Measurements from ENCODE around the gene CENPO.
"Not testable (repeated sequence)": the region's sequence is repeated elsewhere in the genome, so short reads cannot be mapped to it uniquely, and the experiment has no call there.

The CENPO gene

DNA sequence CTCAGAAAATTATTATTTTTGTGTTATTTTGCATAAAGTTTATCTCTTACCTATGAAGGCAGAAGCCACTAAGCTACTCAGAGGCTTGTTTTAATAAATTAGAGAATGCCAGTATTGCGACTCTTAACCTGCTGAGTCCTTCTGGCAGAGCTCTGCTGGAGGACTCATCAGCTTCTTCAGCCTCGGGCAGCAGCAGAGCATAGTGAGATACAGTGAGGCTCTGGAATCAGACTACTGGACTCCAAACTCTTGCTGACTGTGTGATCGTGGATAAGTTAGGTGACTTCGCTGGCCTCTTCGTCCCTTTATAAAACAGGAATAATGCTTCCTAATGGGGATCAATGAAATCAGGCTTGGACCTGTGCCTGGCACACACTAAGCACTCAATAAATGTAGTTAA is 1.8 kb upstream of the CENPO start:
- no peak for DNase-seq

DNA sequence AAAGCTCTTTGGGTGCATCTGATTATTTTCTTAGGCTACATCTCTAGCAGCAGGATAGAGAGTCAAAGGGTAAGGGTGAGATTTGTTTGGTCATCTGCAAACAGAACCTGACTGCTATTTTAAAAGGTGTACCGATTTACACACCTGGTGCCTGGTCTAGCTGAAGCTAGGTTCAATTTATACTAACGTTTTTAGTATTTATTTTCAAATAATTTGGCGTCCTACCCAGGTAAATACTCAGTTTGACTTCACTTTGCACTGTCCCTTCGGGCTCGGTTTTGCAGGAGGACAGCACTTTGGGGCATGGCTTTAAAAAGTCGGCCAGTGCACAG is 717 bp upstream of the CENPO start:
- no peak for DNase-seq

DNA sequence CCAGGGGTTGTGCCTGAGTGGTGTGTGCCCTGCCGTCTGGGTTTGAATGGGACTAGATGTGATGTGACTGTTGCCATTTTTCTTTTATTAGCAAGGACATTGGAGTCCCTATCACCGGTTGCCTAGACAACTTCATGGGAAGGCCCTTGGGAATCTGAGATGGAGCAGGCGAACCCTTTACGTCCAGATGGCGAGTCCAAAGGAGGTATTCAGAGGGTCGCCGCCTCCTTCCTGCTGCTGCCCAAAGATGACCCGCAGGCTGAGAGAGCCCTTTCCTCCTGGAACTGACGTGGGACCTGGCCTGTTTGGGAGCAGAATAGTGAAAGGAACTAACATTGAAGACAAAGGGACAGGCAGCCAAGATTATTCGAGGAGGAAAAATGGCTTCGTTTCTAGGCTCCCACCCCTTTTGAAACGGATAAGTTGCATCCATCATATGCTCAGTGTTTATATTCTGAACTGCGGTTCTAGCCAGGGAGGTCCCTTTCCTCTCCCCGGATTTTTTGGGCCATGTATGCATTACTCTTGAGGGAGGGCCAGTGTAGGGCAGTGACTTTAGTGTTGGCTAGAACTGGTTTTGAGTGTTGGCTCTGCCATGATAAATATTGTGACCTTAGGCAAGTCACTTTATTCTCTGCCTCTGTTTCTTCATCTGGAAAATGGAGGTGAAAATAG is 673 bp downstream of the CENPO start:
- no peak for DNase-seq

DNA sequence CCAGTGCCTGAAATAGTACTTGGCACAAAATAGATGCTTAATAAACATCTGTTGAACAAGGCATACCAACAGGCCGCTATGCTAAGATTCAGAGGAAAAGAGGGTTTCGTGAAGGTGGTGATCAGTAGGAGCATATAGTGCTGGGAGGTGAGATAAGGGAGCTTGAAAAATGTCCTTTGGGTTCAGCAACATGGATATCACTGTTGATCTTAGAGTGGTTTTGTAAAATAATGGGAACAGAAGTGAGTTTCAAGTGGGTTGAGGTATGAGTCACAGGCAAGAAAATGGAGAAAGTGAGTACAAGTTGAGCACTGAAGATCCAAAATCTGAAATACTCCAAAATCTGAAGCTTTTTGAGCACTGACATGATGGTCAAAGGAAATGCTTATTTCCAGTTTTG is 4.4 kb downstream of the CENPO start:
- no peak for DNase-seq

DNA sequence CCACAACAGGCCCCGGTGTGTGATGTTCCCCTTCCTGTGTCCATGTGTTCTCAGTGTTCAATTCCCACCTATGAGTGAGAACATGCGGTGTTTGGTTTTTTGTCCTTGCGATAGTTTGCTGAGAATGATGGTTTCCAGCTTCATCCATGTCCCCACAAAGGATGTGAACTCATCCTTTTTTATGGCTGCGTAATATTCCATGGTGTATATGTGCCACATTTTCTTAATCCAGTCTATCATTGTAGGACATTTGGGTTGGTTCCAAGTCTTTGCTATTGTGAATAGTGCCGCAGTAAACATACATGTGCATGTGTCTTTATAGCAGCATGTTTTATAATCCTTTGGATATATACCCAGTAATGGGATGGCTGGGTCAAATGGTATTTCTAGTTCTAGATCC is 7.3 kb downstream of the CENPO start:
- not testable (repeated sequence) for DNase-seq

DNA sequence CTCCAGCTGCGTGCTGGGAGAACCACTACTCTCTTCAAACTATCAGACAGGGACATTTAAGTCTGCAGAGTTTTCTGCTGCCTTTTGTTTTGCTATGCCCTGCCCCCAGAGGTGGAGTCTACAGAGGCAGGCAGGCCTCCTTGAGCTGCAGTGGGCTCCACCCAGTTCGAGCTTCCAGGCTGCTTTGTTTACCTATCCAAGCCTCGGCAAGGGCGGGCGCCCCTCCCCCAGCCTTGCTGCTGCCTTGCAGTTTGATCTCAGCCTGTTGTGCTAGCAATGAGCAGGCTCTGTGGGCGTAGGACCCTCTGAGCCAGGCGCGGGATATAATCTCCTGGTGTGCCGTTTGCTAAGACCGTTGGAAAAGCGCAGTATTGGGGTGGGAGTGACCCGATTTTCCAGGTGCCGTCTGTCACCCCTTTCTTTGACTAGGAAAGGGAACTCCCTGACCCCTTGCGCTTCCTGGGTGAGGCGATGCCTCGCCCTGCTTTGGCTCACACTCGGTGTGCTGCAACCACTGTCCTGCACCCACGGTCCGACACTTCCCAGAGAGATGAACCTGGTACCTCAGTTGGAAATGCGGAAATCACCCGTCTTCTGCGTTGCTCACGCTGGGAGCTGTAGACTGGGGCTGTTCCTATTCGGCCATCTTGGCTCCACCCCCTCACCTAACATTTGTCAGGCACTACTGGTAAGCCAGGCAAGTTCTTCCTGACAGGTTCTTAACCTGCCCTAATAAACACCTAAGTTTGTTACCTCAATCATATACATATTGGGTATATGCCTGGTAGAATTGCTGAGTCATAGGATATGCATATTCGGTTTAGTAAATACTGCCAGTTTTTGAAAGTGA is 12.8 kb downstream of the CENPO start:
- not testable (repeated sequence) for DNase-seq

DNA sequence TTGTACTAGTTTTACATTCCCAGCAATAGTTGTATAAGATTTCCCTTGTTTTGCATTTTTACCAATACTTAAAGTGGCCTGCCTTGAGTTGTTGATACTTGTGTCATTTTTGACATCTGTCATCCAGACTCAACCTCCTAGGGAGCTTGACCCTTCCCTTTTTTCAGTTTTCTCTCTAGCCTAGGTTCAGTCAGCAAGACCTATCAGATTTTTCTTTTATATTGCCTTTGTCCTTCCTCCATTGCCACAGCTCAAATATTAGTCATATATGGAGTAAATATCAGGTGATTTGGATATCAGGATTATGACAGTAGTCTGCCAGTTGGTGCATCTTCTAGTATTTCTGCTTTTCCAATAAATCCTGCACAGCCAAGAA is 13.4 kb downstream of the CENPO start:
- no peak for DNase-seq

DNA sequence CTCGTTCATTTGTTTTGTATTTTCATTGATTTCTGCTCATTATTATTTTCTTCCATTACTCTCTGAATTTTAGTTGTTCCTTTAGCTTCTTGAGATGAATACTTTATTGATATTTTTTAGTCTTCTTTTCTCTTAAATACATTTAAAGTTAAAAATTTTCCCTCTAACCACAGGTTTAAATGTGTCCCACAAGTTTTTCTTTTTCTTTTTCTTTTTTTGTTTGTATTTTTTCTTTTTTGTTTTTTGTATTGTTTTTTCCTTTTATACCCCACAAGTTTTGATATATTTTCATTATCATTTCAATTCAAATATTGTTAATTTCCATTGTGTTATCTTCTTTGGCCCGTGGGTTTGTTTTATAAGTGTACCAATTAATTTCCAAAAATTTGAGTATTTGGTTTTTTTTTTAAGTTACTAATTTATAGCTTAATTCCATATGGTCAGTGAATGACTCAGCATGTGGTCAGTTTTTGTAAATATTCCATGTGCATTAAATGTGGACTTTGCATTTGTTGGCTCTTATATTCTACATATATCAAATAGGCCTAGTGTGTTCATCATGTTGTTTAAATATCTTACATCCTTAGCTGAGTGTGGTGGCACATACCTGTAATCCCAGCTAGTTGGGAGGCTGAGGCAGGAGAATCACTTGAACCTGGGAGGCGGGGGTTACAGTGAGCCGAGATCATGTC is 16.2 kb downstream of the CENPO start:
- DNase-seq: no peak

DNA sequence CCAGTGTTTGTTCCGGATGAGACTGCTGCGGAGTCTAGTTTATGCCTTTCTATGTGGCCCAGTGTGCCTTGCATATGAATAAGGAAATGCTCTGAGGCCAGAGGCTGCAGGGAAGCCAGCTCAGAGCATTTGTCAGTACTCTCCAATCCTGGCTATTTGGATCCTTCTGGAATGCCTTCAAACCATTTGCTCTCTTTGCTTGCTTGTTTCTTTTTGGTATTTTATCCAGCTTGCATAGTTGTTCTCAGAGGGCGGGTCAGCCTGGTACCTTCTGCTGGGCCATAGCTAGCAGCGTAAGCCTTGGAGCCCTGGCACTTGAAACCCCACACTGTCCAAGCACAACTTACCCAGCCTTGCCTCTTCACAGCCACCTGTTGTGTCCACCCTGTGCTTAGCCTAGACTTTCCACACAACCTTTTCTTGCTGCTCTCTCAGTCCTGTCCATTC is 20.5 kb downstream of the CENPO start:
- no peak for DNase-seq

DNA sequence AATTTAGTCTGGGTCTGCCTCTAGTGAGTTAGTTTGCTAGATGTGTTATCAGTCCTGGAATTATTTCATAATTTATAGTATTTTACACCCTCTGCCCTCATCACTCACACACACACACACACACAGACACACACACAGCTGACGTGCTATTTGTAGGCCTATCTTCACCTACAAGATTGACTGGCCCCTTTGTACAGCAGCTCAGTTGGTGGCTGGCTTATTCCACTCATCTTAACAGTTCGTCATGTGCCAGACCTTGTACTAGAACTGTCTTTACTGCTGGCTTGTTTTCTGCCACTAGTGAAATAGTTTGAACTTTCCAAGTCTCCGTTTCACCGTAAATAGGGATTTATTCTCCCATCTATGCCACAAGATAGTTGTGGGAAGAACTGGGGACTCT is 21.3 kb downstream of the CENPO start:
- no peak for DNase-seq

DNA sequence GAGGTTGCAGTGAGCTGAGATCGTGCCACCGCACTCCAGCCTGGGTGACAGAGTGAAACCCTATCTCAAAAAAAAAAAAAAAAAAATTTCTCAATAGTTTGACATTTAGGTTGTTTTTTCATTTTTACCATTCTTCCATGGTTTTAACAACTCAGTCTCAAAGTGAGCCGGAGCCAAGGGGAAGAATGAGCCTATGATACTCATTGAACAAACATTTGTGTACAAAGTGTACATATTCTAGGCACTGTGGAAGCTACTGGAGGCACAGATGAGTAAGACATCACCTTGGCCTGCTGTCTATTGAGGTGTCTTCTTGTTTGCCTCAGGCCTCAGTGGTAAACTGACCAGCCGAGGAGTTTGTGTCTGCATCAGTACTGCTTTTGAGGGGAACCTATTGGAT is 21.9 kb downstream of the CENPO start:
- no peak for DNase-seq

DNA sequence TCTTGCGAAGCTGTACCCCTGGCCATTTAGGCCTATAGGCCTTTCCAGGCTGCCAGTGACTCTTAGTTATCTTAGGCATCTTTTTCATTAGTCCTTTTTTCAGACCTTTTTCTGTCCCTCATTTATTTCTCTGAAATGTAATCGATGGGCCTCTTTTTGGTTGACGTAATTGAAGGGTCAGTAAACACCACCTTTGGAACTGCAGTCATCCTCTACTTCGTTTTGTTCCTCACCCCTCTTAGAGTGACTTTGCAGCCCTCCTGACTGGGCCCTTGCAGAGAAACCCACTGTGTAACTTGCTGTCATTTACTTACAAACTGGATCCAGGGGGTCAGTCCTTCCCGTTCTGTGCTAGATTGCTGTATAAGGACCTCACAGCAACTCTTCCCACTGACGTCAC is 23.2 kb downstream of the CENPO start:
- no peak for DNase-seq

DNA sequence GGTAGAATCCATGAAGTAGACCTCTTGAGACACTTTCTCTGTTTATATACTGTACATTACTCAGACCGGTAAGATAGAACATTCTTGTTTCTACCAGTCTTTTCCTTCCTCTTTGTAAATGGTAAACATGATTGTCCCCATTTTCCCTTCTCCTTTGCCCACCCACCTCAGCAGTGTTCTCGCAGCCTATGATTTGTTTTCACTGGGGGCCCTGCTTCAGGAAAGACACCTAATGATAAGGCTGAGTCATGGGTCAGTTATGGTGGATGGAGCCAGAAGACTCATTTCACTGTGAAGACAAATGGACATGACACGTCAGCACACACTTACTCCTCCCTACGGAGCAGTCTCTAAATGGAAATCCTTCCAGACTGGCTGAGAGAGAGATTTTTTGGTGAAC is 23.7 kb downstream of the CENPO start:
- no peak for DNase-seq

DNA sequence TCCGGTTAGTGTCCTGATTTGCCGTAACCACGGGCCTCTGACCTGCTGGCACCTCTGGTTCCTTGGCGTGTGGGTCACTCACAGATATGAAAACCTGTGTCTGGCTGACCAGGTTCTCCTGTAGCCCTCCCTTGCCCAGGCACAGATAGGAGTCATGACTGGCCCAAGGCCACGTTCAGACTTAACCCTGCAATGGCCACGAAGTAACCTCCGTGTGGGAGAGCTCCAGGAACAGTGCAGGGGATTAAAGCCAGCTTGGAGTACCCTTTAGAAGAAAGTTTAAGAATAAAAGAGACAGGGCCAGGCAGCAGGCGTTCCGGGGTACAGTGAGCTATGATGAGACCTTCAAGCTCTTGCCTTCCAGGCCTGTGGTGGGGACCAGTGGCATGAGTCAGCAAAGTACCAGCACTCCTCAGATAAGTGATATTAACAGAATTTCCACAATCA is 25.5 kb downstream of the CENPO start:
- no peak for DNase-seq

DNA sequence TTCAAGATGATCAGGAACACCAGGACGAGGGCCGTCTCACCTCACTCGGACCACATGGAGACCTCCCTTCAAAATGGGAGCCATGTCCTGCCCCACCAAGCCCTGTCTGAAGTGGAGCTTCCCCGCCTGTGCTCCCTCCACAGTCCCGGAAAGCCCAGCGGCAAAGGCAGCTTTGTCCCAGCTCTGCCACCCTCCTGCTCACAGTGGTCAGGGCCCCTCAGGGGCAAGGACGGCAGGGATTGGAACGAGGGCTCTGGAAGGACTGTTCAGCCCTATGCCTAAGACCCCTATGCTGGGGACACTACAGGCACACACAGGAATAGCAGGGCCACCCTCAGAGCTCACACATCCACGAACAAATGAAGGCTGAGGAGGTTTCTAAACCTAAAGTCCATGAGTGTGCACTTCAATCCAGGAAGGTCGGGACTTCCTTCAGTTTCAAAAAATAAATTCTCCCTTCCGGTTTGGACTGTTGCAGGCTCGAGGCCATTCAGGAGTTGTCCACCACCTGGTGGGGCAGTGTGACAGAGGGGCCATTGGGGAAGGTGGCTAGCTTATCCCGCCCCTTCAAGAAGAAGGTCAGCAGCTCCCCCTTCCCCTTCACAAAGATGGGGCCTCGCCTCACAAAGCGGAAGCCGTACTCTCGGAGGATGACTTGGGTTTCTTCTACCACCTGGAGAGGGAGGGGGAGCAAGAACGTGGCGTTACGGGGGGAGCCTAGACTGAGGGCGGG is 26.4 kb downstream of the CENPO start:
- no peak for DNase-seq

DNA sequence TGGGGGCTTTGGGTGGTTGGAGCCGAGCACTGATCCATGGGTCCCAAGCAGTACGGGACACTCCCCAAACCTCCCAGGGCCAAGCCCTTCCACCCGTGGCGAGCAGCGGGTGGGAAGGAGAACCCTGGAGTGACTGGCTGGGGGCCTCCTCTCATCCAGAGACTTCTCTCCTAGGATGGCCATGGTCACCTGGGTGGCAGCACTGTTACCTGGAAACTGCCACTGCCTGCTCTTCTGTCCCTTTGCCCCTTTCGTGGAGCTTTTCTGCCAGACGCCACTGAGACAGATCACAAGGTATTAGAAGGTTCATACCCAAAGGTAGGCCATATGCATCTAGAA is 26.9 kb downstream of the CENPO start:
- no peak for DNase-seq

DNA sequence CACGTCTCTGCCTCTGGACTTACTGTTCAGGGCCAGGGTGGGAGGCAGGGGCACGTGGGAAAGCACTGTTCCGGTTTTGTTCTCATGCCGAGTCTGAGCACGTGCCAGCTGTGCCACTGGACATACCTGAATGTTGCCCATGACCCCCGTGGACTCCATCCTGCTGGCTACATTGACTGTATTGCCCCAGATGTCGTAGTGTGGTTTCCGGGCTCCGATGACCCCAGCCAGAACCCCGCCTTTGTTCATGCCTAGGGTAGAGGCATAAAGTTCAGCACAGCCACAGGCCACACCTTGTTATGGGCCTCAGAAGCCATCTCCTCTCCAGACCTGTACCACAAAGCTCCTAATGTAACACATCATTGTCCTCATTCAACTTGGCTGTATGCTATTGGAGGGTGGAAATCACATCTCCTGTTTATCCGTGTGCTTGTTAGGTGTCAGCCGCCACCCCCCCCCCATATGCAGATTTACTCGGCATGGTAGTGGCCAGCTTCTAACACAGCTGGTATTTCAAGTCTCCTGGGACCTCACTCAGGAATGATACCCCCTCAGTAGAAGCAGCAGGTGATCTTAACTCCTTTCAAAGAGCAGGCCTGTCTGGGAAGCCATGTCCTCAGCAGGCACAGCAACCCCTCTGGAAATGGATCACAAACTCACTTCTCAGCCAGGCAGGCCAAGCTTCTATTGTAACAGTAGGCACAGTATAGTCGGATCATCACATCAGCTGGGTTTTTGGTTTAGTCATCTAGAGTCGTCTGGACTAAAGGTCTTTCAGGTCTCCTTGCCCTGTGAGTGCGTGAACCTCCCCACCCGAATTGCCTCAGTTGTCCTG is 27.6 kb downstream of the CENPO start:
- no peak for DNase-seq

DNA sequence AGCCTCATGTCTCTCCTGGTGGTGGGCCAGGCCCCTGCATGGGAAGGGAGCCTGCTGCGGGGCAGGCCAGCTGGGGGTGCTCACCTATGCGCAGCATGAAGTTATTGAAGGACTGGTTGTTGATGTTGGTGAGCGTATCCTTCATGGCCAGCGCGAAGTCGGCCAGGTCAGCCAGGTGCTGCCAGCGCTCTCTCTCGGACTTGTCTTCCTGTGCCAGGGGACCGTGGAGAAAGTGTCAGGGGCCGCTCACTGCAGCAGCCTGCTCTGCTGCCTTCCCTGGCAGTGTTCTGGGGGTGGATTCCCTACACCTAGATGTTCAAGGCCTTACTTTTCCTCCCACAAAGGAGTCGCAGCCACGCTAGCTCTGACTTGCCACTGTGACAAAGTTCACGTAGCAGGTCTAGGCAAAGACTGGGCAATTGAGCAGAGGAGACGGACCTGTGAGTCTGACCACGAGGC is 28.2 kb downstream of the CENPO start:
- no peak for DNase-seq

DNA sequence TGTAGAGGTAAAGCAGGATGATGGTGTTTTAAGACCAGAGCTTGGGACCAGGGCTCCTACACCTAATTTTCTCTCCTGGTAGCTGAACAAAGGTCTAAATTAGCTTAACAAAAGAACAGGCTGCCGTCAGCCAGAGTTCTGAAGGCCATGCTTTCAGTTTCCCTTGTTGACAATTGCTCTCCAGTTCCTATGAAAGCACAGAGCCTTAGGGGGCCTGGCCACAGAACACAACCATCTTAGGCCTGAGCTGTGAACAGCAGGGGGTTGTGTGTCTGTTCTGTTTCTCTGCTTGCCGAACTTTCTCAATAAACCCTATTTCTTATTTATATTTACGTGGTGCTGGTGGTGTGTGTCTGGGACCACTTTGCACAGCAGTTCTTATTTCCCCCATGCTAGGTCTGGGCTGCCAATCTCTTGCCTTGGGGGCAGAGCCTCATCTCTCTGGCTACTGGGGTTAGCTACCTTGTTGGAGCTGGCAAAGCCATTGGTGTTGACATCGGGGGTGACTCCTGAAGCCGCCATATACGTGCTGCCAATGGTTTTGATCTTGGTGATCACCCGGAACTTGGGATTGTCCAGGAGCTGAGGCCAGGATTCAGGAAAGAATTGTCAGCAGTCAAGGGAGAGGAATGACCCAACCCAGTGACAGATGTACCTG is 29.0 kb downstream of the CENPO start:
- DNase-seq: no peak

DNA sequence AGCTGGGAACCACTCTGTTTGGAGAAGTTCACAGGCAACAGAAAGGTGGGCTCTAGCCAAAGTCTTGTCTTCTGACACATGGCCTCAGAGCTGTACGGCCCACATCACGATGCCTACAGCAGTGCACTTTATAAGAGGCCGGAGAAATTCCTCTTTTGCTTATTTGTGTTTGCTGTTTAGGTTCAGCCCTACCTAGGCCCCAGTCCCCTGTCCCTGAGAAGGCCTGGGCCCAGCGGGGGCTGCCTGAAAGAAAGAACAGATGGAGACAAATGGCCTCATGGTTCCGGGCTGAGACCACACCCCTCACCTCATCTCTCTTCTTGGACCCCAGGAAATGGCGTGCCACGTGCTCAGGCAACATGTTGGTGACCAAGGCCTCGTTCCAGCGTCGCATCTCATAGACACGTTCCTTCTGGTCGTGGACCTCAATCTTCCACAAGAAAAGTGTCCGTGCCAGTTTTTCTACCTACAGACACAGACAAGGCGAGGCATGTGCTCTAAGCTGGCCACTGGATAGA is 30.9 kb downstream of the CENPO start:
- DNase-seq: no peak

All from activated effector memory CD4-positive, alpha-beta T cell treated with Interleukin-2 at 50 U/mL for 16 hours (primary cell).